ENCODE measurements around the gene ZNF343. TPM values are rescaled to one million over a fixed set of nuclear protein-coding genes. Genes with fewer than 3 reads are reported as not detected.
"Not testable (repeated sequence)": the region's sequence is repeated elsewhere in the genome, so short reads cannot be mapped to it uniquely, and the experiment has no call there.

Gene ZNF343
- total and polyA plus RNA-seq, 2 donors (not counting 1 experiment from before 2014, with no cell fraction given): 11.6 to 23.4 TPM

GRCh38 chr20:2502808-2503384 is 5.8 kb downstream of the ZNF343 start:
- H3K27ac Mint-ChIP-seq; H3K27ac ChIP-seq (ENCODE audit: low read length in 2 of 2); H3K4me2 ChIP-seq (replicated peaks; ENCODE audit: low read depth, low read length, poor library complexity, severe bottlenecking); H3K4me1 ChIP-seq (ENCODE audit: control insufficient read depth in 2 of 2, insufficient read depth in 2 of 2, low read length in 2 of 2); H2AFZ ChIP-seq (ENCODE audit: insufficient read depth, low read depth, low read length, poor library complexity, severe bottlenecking); ATAC-seq (ENCODE audit: low read depth); DNase-seq; H3K4me3 Mint-ChIP-seq; CTCF ChIA-PET; POLR2A ChIA-PET; intact Hi-C loops (cut with micrococcal nuclease); H3K4me3 ChIP-seq (ENCODE audit: control extremely low read depth in 1 of 5, extremely low read depth in 1 of 5, insufficient read depth in 1 of 5, low read depth in 2 of 5, low read length in 4 of 5); H3K4me1 Mint-ChIP-seq; H3K9ac ChIP-seq (ENCODE audit: low read length); H3K9me3 Mint-ChIP-seq (ENCODE audit: insufficient read depth); H3K27me3 Mint-ChIP-seq; H3K9me3 ChIP-seq (ENCODE audit: control extremely low read depth in 1 of 3, control insufficient read depth in 2 of 3, insufficient read depth in 1 of 3, low read length in 2 of 3); H3K27me3 ChIP-seq (replicated peaks in 1 of 4; ENCODE audit: control extremely low read depth in 1 of 4, control insufficient read depth in 3 of 4, insufficient read depth in 4 of 4, low read length in 3 of 4); H4K20me1 ChIP-seq (ENCODE audit: control insufficient read depth, insufficient read depth, low read length, poor library complexity, severe bottlenecking): not testable (repeated sequence)
- WGBS (ENCODE audit: insufficient coverage): 100% methylated on average over 1 of the region's 2 CpGs
- Histone ChIP-seq H3K79me2 (ENCODE audit: control insufficient read depth, insufficient read depth, low read length) (peaks cover 11% of the 10 kb centered on the region), H3K36me3 (replicated peaks in 1 of 2; ENCODE audit: control extremely low read depth in 1 of 2, control insufficient read depth in 1 of 2, extremely low read depth in 1 of 2, insufficient read depth in 2 of 2, low read length in 1 of 2) (peaks cover 0 to 15% of the 10 kb centered on the region in 2 experiments)

DNA sequence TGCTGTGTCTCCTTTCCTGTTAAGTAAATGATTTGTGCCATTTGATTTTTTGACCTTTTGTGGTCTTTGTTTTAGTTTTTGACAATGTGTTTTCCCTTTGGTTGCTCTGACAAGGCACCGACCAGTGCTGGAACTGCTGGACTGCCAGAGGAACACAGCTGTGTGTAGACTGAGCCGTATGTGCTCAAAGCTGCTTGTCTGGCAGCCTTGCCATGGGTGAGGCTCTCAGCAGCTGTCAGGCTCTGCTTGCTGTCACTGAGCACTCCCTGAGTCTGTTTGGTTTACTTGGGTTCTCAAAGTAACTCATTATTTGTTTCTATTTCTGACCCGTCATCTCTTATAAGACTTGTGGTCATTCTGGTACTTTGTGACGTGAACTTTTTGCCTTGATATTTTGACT is 23.1 kb downstream of the ZNF343 start:
- no peaks in the 10 kb centered on the region for H3K27me3 ChIP-seq (replicated peaks in 1 of 4; ENCODE audit: control extremely low read depth in 1 of 4, control insufficient read depth in 3 of 4, insufficient read depth in 4 of 4, low read length in 3 of 4)
- H3K27me3 Mint-ChIP-seq: no peaks in the 10 kb centered on the region
- no peak overlapping the region for H3K4me2 ChIP-seq (replicated peaks; ENCODE audit: low read depth, low read length, poor library complexity, severe bottlenecking)
- H3K27ac Mint-ChIP-seq: no peak overlapping the region
- peaks cover 3% of the 10 kb centered on the region for H3K9me3 Mint-ChIP-seq (ENCODE audit: insufficient read depth)
- no peaks in the 10 kb centered on the region for H3K4me1 Mint-ChIP-seq
- H3K4me1 ChIP-seq (ENCODE audit: control insufficient read depth in 2 of 2, insufficient read depth in 2 of 2, low read length in 2 of 2): no peaks in the 10 kb centered on the region
- ATAC-seq (ENCODE audit: low read depth) (no peak), DNase-seq (no peak)
- WGBS (ENCODE audit: insufficient coverage): 43% methylated on average over 2 of the region's 4 CpGs
- no peaks in the 10 kb centered on the region for H4K20me1 ChIP-seq (ENCODE audit: control insufficient read depth, insufficient read depth, low read length, poor library complexity, severe bottlenecking)
- H3K9me3 ChIP-seq (ENCODE audit: control extremely low read depth in 1 of 3, control insufficient read depth in 2 of 3, insufficient read depth in 1 of 3, low read length in 2 of 3): peaks cover 0 to 5% (median 5%) of the 10 kb centered on the region in 3 donors
- no peak overlapping the region for H3K27ac ChIP-seq (ENCODE audit: low read length in 2 of 2)
- ChIA-PET POLR2A (no interaction called here), CTCF (no interaction called here)
- no peak overlapping the region for H3K4me3 ChIP-seq (ENCODE audit: control extremely low read depth in 1 of 5, extremely low read depth in 1 of 5, insufficient read depth in 1 of 5, low read depth in 2 of 5, low read length in 4 of 5)
- intact Hi-C loops (cut with micrococcal nuclease): no loop called here
- H2AFZ ChIP-seq (ENCODE audit: insufficient read depth, low read depth, low read length, poor library complexity, severe bottlenecking): no peak overlapping the region
- TF ChIP-seq, protein P1, sequence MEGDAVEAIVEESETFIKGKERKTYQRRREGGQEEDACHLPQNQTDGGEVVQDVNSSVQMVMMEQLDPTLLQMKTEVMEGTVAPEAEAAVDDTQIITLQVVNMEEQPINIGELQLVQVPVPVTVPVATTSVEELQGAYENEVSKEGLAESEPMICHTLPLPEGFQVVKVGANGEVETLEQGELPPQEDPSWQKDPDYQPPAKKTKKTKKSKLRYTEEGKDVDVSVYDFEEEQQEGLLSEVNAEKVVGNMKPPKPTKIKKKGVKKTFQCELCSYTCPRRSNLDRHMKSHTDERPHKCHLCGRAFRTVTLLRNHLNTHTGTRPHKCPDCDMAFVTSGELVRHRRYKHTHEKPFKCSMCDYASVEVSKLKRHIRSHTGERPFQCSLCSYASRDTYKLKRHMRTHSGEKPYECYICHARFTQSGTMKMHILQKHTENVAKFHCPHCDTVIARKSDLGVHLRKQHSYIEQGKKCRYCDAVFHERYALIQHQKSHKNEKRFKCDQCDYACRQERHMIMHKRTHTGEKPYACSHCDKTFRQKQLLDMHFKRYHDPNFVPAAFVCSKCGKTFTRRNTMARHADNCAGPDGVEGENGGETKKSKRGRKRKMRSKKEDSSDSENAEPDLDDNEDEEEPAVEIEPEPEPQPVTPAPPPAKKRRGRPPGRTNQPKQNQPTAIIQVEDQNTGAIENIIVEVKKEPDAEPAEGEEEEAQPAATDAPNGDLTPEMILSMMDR (IDR thresholded peaks at IDR 0.05): no peak
- no peak for TF ChIP-seq EZH2 (IDR thresholded peaks at IDR 0.05; ENCODE audit: borderline replicate concordance, insufficient read depth, low read depth, low read length, poor library complexity, severe bottlenecking)
- H3K9ac ChIP-seq (ENCODE audit: low read length): no peak overlapping the region
- H3K79me2 ChIP-seq (ENCODE audit: control insufficient read depth, insufficient read depth, low read length): no peaks in the 10 kb centered on the region
- no peak overlapping the region for H3K4me3 Mint-ChIP-seq
- H3K36me3 ChIP-seq (replicated peaks in 1 of 2; ENCODE audit: control extremely low read depth in 1 of 2, control insufficient read depth in 1 of 2, extremely low read depth in 1 of 2, insufficient read depth in 2 of 2, low read length in 1 of 2): peaks cover 10 to 58% of the 10 kb centered on the region in 2 experiments
